ENCODE results near the gene VAV3.
"Not testable (repeated sequence)": the region's sequence is repeated elsewhere in the genome, so short reads cannot be mapped to it uniquely, and the experiment has no call there.

VAV3 gene

GRCh38 chr1:107900090-107900945, 64.7 kb downstream of the VAV3 start:
- no peak overlapping the region for H3K9ac ChIP-seq (ENCODE audit: low read length)
- no peaks in the 10 kb centered on the region for H3K36me3 ChIP-seq (ENCODE audit: insufficient read depth, low read length)

GRCh38 chr1:107899655-107900054, 65.3 kb downstream of the VAV3 start:
- Histone ChIP-seq H3K27ac (ENCODE audit: low read depth, low read length) (no peak overlapping the region), H3K4me1 (ENCODE audit: insufficient read depth, low read length) (no peaks in the 10 kb centered on the region)

More at GRCh38 chr1:107900090-107900945, 64.7 kb downstream of the VAV3 start:
- no peak overlapping the region for H3K4me3 ChIP-seq (ENCODE audit: low read depth in 1 of 2, low read length in 2 of 2)
- H3K27ac ChIP-seq (ENCODE audit: low read depth, low read length): no peak overlapping the region
- no peaks in the 10 kb centered on the region for H3K27me3 ChIP-seq (ENCODE audit: control insufficient read depth in 1 of 2, insufficient read depth in 2 of 2, low read length in 2 of 2)
- H3K4me1 ChIP-seq (ENCODE audit: insufficient read depth, low read length): no peaks in the 10 kb centered on the region
- H3K9me3 ChIP-seq (ENCODE audit: low read length): no peaks in the 10 kb centered on the region

GRCh38 chr1:107897438-107898345, 67.3 kb downstream of the VAV3 start:
- no peaks in the 10 kb centered on the region for H3K9me3 ChIP-seq (ENCODE audit: low read length)
- H3K36me3 ChIP-seq (ENCODE audit: insufficient read depth, low read length): no peaks in the 10 kb centered on the region
- H3K27ac ChIP-seq (ENCODE audit: low read depth, low read length): no peak overlapping the region
- no peaks in the 10 kb centered on the region for H3K4me1 ChIP-seq (ENCODE audit: insufficient read depth, low read length)
- no peaks in the 10 kb centered on the region for H3K27me3 ChIP-seq (ENCODE audit: control insufficient read depth in 1 of 2, insufficient read depth in 2 of 2, low read length in 2 of 2)
- no peak overlapping the region for H3K9ac ChIP-seq (ENCODE audit: low read length)
- H3K4me3 ChIP-seq (ENCODE audit: low read depth in 1 of 2, low read length in 2 of 2): no peak overlapping the region

More at GRCh38 chr1:107899655-107900054, 65.3 kb downstream of the VAV3 start:
- Histone ChIP-seq H3K36me3 (ENCODE audit: insufficient read depth, low read length) (no peaks in the 10 kb centered on the region), H3K4me3 (ENCODE audit: low read depth in 1 of 2, low read length in 2 of 2) (no peak overlapping the region), H3K9me3 (ENCODE audit: low read length) (no peaks in the 10 kb centered on the region), H3K27me3 (ENCODE audit: control insufficient read depth in 1 of 2, insufficient read depth in 2 of 2, low read length in 2 of 2) (no peaks in the 10 kb centered on the region), H3K9ac (ENCODE audit: low read length) (no peak overlapping the region)

GRCh38 chr1:107896936-107897335, 68.0 kb downstream of the VAV3 start:
- Histone ChIP-seq H3K9ac (ENCODE audit: low read length) (no peak overlapping the region), H3K4me3 (ENCODE audit: low read depth in 1 of 2, low read length in 2 of 2) (no peak overlapping the region), H3K36me3 (ENCODE audit: insufficient read depth, low read length) (no peaks in the 10 kb centered on the region), H3K4me1 (ENCODE audit: insufficient read depth, low read length) (no peaks in the 10 kb centered on the region), H3K27ac (ENCODE audit: low read depth, low read length) (no peak overlapping the region), H3K9me3 (ENCODE audit: low read length) (no peaks in the 10 kb centered on the region), H3K27me3 (ENCODE audit: control insufficient read depth in 1 of 2, insufficient read depth in 2 of 2, low read length in 2 of 2) (no peaks in the 10 kb centered on the region)

- H3K27ac ChIP-seq (ENCODE audit: low read depth, low read length): no peak overlapping the region
- no peaks in the 10 kb centered on the region for H3K27me3 ChIP-seq (ENCODE audit: control insufficient read depth in 1 of 2, insufficient read depth in 2 of 2, low read length in 2 of 2)
- no peaks in the 10 kb centered on the region for H3K9me3 ChIP-seq (ENCODE audit: low read length)
- H3K4me3 ChIP-seq (ENCODE audit: low read depth in 1 of 2, low read length in 2 of 2): no peak overlapping the region
- H3K9ac ChIP-seq (ENCODE audit: low read length): no peak overlapping the region
- no peaks in the 10 kb centered on the region for H3K36me3 ChIP-seq (ENCODE audit: insufficient read depth, low read length)
- no peaks in the 10 kb centered on the region for H3K4me1 ChIP-seq (ENCODE audit: insufficient read depth, low read length)
Observed at GRCh38 chr1:107896401-107896800, 68.6 kb downstream of the VAV3 start.

GRCh38 chr1:107895403-107896191, 69.4 kb downstream of the VAV3 start:
- no peaks in the 10 kb centered on the region for H3K9me3 ChIP-seq (ENCODE audit: low read length)
- no peak overlapping the region for H3K9ac ChIP-seq (ENCODE audit: low read length)
- no peak overlapping the region for H3K27ac ChIP-seq (ENCODE audit: low read depth, low read length)
- no peaks in the 10 kb centered on the region for H3K36me3 ChIP-seq (ENCODE audit: insufficient read depth, low read length)
- no peak overlapping the region for H3K4me3 ChIP-seq (ENCODE audit: low read depth in 1 of 2, low read length in 2 of 2)
- no peaks in the 10 kb centered on the region for H3K4me1 ChIP-seq (ENCODE audit: insufficient read depth, low read length)
- no peaks in the 10 kb centered on the region for H3K27me3 ChIP-seq (ENCODE audit: control insufficient read depth in 1 of 2, insufficient read depth in 2 of 2, low read length in 2 of 2)

GRCh38 chr1:107894605-107895004, 70.4 kb downstream of the VAV3 start:
- Histone ChIP-seq H3K9ac (ENCODE audit: low read length) (no peak overlapping the region), H3K36me3 (ENCODE audit: insufficient read depth, low read length) (no peaks in the 10 kb centered on the region), H3K9me3 (ENCODE audit: low read length) (no peaks in the 10 kb centered on the region), H3K4me3 (ENCODE audit: low read depth in 1 of 2, low read length in 2 of 2) (no peak overlapping the region), H3K27ac (ENCODE audit: low read depth, low read length) (no peak overlapping the region), H3K27me3 (ENCODE audit: control insufficient read depth in 1 of 2, insufficient read depth in 2 of 2, low read length in 2 of 2) (no peaks in the 10 kb centered on the region), H3K4me1 (ENCODE audit: insufficient read depth, low read length) (no peaks in the 10 kb centered on the region)

GRCh38 chr1:107893350-107893749, 71.6 kb downstream of the VAV3 start:
- H3K9me3 ChIP-seq (ENCODE audit: low read length); H3K27me3 ChIP-seq (ENCODE audit: control insufficient read depth in 1 of 2, insufficient read depth in 2 of 2, low read length in 2 of 2): not testable (repeated sequence)

GRCh38 chr1:107889524-107889923, 75.5 kb downstream of the VAV3 start:
- no peak overlapping the region for H3K27ac ChIP-seq (ENCODE audit: low read depth, low read length)
- H3K9ac ChIP-seq (ENCODE audit: low read length): no peak overlapping the region
- H3K4me1 ChIP-seq (ENCODE audit: insufficient read depth, low read length): no peaks in the 10 kb centered on the region
- no peaks in the 10 kb centered on the region for H3K9me3 ChIP-seq (ENCODE audit: low read length)
- H3K36me3 ChIP-seq (ENCODE audit: insufficient read depth, low read length): no peaks in the 10 kb centered on the region
- H3K4me3 ChIP-seq (ENCODE audit: low read depth in 1 of 2, low read length in 2 of 2): no peak overlapping the region
- H3K27me3 ChIP-seq (ENCODE audit: control insufficient read depth in 1 of 2, insufficient read depth in 2 of 2, low read length in 2 of 2): no peaks in the 10 kb centered on the region

More at GRCh38 chr1:107893350-107893749, 71.6 kb downstream of the VAV3 start:
- not testable (repeated sequence) for H3K9ac ChIP-seq (ENCODE audit: low read length); H3K27ac ChIP-seq (ENCODE audit: low read depth, low read length); H3K4me1 ChIP-seq (ENCODE audit: insufficient read depth, low read length); H3K4me3 ChIP-seq (ENCODE audit: low read depth in 1 of 2, low read length in 2 of 2); H3K36me3 ChIP-seq (ENCODE audit: insufficient read depth, low read length)

GRCh38 chr1:107883562-107883961, 81.4 kb downstream of the VAV3 start:
- Histone ChIP-seq H3K27me3 (ENCODE audit: control insufficient read depth in 1 of 2, insufficient read depth in 2 of 2, low read length in 2 of 2) (no peaks in the 10 kb centered on the region), H3K9ac (ENCODE audit: low read length) (no peak overlapping the region), H3K9me3 (ENCODE audit: low read length) (no peaks in the 10 kb centered on the region), H3K4me3 (ENCODE audit: low read depth in 1 of 2, low read length in 2 of 2) (no peak overlapping the region), H3K27ac (ENCODE audit: low read depth, low read length) (no peak overlapping the region), H3K36me3 (ENCODE audit: insufficient read depth, low read length) (no peaks in the 10 kb centered on the region), H3K4me1 (ENCODE audit: insufficient read depth, low read length) (no peaks in the 10 kb centered on the region)

- no peaks in the 10 kb centered on the region for H3K4me1 ChIP-seq (ENCODE audit: insufficient read depth, low read length)
Observed at GRCh38 chr1:107879927-107880326, 85.1 kb downstream of the VAV3 start.

More at GRCh38 chr1:107879927-107880326, 85.1 kb downstream of the VAV3 start:
- no peaks in the 10 kb centered on the region for H3K36me3 ChIP-seq (ENCODE audit: insufficient read depth, low read length)
- H3K27me3 ChIP-seq (ENCODE audit: control insufficient read depth in 1 of 2, insufficient read depth in 2 of 2, low read length in 2 of 2): no peaks in the 10 kb centered on the region
- no peak overlapping the region for H3K9ac ChIP-seq (ENCODE audit: low read length)
- no peak overlapping the region for H3K4me3 ChIP-seq (ENCODE audit: low read depth in 1 of 2, low read length in 2 of 2)
- no peak overlapping the region for H3K27ac ChIP-seq (ENCODE audit: low read depth, low read length)
- no peaks in the 10 kb centered on the region for H3K9me3 ChIP-seq (ENCODE audit: low read length)

Data from muscle layer of colon (tissue), 2 donors.